Activated CD8-positive, alpha-beta memory T cell treated with anti-CD3 and anti-CD28 coated beads for 4 hours (primary cell): ENCODE results near the gene UACA.

Experiments used
- DNase-seq, 2 donors: peaks; one replicate each; pipeline ENCODE4 v3.0.0-alpha.2; 2020; ENCODE audit warnings: low read depth in 2 of 2

Gene UACA

GRCh38 chr15:70707686-70708300 lies 55.6 kb downstream of the UACA start:
- no peak for DNase-seq

GRCh38 chr15:70704731-70705130 lies 58.6 kb downstream of the UACA start:
- no peak for DNase-seq

DNA sequence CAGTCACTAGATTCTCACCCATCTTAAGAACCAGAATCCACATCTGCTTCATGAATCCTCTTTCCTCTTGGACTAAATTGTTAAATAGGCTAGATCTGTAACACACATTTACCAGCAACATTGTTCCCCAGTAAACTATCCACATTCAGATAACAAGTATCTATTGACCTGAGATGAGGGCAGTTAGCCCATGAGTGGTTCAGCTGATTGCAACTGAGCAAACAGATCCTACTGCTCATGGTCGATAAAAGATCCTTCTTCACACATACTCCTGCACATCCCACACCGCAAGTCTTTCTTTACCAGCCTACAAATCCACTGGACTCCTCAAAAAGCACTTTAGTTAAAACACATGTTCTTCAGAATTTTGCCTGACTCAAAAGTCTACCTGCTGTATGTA lies 59.2 kb downstream of the UACA start:
- DNase-seq: no peak

DNA sequence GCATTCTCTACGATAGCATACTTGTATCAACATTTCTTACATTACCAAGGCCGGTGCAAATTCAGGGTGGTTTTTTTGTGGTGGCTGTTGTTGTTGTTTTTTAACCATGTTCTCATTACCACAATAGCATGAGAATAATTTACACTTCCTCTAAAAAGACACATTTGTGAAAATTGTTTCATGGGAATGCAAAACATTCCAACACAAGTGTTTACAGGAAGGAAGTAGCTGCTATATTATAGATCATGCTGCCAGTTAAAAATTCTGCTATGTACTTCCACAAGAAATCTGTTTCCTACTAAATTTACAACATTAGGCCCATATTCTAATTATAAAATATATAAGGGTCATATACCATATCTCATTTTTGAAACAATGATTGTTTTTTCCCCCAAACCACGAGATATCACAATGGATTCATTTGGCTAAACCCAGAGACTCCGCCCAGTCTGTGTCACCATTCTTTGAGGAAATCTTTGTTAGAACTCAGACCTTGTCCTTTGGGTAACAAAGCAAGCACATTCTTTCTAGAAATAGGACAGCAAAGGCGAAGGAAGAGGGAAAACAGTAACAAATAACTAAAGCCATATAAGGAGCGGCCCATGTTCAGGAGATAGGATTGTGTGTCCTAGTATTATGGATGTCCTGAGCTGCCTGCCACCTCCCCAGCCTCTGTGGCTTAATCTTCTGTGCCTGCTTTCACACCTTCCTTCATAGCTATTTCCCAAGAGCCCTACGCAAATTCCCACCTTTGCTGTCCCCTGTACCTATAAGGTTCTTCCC lies 60.1 kb downstream of the UACA start:
- no peak for DNase-seq

DNA sequence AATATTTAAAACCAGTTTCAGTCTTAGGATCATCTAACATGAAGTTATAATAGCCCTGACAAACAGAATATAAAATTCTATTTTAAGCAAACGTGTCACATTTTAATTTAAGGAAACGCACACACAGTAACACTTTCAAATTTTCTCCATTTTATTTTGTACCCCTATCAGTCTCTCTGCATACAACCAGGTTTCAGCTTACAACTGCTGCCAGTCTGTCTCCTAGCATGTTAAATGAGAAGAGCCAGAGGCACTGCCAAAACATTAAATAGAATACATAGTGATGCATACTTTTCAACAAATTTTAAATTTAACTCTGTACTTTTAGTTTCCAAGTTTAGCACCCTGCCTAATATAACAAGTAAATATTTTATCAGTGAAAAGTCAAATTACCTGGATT lies 60.8 kb downstream of the UACA start:
- no peak for DNase-seq

- no peak for DNase-seq
Measured at GRCh38 chr15:70701891-70702568, 61.3 kb downstream of the UACA start.

DNA sequence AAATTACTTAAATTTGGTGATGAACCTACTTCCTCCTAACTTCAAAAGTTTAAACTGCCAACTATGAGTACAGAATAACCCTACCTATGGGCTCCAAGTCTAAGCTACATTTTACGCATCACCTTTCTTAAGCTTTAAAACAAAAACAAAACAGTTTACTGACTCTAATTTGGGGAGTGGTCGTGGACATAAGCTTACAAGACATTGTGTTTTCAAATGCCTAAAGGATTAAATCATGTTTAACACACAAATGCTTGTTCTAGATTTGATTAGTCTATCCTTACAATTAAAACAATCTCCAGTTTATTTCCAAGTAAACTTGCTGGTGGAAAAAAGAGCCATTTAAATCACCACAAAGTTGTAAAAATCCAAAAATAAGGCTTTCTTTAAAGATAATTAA lies 62.2 kb downstream of the UACA start:
- DNase-seq: no peak

DNA sequence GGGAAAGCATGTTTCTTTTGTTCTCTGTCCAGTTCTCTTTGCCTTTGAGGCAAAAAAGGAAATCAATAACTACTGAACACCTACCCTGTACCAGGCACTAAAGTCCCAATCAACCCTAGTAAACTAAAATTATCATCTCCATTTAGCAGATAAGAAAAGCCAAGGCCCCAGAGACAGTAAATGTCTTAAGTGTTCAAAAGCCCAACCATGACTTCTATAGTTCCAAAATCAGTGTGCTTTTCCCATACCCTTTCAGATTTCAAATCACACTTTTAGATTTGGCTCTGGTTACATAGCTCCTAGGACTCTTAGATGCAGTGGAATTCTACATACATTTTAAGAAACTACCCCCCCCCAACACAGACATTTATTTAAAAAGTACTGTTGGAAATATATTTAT lies 63.5 kb downstream of the UACA start:
- DNase-seq: no peak

- DNase-seq: no peak
Measured at GRCh38 chr15:70698836-70699390, 64.4 kb downstream of the UACA start.

- DNase-seq: no peak
Measured at GRCh38 chr15:70698426-70698825, 64.9 kb downstream of the UACA start.

GRCh38 chr15:70690491-70691276 lies 72.7 kb downstream of the UACA start:
- DNase-seq: no peak

- no peak for DNase-seq
Measured at GRCh38 chr15:70690021-70690420, 73.3 kb downstream of the UACA start.

- no peak for DNase-seq
Measured at GRCh38 chr15:70687482-70687881, 75.9 kb downstream of the UACA start.

- no peak for DNase-seq
Measured at GRCh38 chr15:70680817-70681216, 82.5 kb downstream of the UACA start.

- no peak for DNase-seq
Measured at GRCh38 chr15:70679919-70680231, 83.5 kb downstream of the UACA start.

DNA sequence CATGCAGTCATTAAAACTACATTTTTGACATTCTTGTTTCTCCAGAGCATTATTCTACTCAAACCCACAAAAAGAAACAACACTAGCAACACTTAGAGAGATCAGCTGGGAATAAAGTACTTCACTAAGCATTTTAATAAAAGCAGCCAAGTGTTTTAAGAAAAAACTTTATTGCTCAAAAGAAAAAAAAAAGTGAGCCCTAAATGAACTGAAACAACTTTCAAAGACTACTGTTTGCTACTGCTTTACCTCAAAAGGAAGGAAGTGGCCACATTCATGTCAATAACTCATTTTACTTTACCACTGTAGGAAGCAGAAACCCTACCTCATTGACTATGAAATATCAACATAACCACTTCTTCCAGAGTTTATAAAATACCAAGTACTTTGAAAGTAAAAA lies 91.3 kb downstream of the UACA start:
- DNase-seq: no peak

DNA sequence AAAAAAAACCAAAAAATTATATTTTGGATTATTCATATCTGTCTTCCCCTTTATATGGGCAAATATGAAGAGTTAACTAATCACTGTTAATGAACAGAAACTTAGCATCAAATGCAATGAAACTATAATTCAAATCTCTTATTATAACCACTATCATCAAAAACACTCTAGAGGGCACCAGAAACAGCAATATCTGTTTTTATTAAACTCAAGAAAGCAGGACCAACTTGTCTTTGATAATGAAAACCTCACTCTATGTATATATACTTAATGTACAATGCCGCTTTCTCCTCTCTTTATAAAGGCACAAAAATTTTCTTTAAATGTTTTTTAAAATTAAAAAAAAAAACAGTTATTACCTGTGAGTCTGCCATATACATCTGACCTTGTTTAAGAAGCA lies 92.7 kb downstream of the UACA start:
- DNase-seq: no peak

GRCh38 chr15:70669966-70670658 lies 93.2 kb downstream of the UACA start:
- DNase-seq: no peak

DNA sequence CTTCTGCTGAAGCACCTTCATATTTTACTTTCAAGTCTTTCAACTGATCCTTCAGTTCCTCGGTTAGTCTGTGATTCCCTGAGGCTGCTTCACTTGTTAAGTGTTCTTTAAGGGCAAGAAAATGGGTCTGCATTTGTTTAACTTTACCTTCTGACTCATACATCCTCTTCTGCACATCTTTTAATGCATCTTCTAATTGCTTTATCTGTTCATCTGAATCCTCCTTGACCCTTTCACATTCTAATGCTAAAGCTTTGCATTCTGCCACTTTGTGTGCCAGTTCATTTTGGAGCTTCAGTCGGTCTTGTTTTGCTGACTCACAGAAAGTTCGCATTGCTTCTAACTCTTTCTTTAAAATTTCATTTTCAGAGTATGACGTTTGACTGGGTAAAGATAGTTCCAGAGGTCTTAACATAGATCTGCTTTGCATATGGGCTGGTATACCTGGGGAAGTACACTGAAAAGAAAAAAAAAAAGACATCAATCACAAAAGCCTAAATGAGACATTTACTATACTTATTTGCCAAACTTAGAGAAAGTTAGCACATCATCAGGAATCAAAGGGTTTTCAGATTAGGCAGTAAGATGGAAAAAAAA lies 94.3 kb downstream of the UACA start:
- no peak for DNase-seq

DNA sequence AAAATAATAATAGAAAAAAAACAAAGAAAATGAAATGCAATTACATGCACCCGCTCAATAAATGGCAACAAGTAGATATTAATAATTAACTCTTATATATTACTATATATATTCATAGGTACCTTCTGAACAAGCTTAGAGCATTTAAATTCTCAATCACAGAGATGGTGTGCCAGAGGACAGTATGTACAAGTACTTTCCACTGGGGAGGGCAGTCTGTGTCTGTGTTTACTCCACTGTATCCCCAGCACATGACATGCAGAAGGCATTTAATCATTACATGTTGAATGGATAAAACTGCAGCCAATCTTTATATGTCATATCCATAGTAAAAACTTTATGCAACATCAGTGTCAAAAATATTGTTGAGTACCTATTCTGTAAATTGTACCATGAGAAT lies 97.8 kb downstream of the UACA start:
- no peak for DNase-seq

- no peak for DNase-seq
Measured at GRCh38 chr15:70664494-70664893, 98.9 kb downstream of the UACA start.
